Stimulated activated CD4-positive, alpha-beta T cell treated with anti-CD3 and anti-CD28 coated beads, Interleukin-15, amount 100 ng/mL, for 24 hours (primary cell): ENCODE results near the gene SHISAL2A.

ENCODE experiments used
- DNase-seq: peaks from one replicate; pipeline ENCODE4 v3.0.0-alpha.2; 2020

The SHISAL2A gene

DNA sequence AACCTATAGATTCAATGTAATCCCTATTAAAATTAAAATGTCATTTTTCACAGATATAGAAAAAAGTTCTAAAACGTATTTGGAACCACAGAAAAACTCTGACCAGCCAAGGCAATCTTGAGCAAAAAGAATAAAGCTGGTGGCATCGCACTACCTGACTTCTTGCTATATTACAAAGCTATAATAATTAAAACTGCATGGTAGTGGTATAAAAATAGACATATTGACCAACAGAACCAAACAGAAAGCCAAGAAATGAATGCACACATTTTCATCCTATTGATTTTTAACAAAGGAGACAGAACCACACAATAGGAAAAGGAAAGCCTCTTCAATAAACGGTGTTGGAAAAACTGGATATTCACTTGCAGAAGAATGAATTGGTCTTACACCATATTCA lies 9.2 kb upstream of the SHISAL2A start:
- DNase-seq = no peak

DNA sequence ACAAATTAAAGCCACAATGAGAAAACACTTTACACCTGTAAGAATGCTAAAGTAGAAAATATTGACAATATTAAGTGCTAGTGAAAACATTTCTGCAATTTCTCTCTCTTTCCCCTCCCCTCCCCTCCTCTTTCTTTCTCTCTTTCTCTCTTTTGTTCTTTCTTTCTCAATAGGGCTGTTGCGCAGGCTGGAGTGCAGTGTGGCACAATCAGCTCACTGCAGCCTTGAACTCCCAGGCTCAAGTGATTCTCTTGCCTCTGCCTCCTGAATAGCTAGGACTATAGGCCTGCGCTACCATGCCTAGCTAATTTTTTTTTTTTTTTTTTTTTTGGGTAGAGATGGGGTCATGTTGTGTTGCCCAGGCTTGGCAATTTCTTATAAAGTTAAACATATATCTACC lies 5.9 kb upstream of the SHISAL2A start:
- DNase-seq = no peak

DNA sequence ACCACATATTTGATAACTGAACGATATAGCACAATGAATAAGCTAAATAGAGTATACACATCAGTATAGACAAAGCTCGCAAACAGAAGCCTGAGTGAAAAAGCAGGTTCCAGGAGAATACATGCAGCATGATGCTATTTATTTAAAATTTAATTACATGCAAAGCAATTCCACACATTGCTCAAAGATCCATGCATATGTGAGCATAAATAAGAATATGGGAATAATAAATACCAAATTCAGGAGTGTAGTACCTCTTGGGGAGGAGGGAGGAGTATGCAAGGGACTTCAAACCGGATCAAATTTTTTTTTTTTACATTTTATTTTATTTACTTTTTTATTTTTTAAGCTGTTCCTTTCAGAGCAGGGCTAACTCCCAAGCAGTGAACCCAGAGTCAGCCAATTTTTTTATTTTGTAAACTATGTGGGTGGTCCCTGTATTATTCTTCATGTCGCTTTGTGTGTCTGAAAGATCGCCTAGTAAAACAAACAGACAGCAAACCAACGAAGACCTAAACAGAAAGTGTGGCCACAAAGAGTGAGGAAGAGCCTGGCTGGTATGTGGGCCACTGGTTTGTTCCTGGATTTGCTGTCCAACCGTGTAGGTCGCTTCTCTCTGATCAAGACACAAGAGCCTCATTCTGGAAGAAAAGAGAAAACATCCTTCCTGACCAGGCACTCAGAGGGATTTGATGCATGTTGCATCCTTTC lies 4.2 kb upstream of the SHISAL2A start:
- DNase-seq = no peak

DNA sequence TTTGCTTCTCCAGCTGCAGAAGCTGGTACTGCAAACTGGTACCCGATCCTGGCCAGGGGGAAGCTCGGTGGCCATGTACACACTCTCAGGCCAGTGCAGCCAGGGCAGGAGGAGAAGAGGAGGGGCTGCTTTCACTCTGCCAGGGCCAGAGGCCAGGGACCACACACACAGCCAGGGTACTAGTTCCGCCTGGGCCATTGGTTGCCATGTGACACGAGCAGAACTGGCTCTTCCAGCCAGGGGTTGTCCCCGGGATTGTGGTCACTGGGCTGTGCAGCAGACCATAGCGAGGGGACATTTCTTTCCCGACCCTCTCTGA lies 3.7 kb upstream of the SHISAL2A start:
- DNase-seq = no peak

DNA sequence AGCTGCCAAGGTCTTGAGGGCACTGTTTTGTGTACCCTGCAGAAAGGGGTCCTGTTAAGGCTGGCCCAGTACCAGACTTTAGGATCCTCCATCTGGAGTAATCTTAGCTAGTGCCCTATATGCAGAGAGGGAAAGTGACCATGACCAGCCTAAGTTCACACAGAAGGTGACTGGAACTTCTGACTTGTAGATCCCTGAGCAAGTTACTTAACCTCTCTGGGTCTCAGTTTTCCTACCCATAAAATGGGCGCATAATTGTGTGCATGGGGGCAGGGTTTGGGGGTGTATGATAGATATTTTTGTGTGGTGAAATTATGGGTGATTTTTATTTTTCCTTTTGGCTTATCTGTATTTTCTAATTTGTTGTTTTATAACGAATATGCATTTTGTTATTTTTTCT lies 3.3 kb upstream of the SHISAL2A start:
- DNase-seq = no peak

DNA sequence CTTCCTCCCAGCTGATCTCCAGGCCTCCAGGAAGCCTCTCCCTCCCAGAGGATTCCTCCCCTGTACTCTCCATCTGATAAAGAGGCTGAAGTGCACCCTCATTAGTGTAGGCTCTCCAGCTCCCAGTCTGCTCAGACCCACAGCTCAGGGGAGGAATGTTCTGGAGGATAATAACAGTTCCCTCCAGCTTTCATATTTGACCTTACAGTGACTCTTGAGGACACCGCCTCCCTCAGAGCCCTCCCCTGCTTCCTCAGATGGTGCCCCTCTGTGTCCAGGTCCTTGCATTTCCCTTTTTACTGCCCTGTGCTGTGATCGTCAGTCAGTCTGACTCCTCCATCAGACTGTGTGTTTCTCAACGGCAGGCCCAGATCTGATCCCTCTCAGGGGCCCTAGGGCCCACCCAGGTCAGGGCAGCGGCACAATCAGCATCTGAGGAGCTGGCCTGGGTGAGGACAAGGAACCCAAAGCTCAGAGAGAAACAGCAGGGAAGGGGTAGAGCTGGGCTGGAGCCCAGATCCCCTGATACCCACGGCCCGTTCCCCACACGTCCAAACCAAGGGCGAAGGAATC lies 1.1 kb upstream of the SHISAL2A start:
- DNase-seq = peak; percentile 9

DNA sequence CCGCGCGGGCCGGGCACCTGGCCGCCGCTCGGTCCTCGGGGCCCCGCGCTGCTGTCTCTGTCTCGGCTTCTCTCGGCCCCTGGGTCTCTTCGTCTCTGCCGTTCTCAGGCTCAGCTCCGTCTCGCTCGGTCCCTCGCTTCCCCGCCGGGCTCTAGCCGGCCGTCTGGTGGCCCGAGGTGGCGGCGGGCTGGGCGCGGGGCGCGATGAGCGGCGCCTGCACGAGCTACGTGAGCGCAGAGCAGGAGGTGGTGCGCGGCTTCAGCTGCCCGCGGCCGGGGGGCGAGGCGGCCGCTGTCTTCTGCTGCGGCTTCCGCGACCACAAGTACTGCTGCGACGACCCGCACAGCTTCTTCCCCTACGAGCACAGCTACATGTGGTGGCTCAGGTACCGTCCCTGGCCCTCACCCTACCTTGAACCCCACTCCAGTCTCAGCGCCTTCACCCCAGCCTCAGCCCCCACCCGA lies 355 bp downstream of the SHISAL2A start:
- peak; percentile 55 for DNase-seq

DNA sequence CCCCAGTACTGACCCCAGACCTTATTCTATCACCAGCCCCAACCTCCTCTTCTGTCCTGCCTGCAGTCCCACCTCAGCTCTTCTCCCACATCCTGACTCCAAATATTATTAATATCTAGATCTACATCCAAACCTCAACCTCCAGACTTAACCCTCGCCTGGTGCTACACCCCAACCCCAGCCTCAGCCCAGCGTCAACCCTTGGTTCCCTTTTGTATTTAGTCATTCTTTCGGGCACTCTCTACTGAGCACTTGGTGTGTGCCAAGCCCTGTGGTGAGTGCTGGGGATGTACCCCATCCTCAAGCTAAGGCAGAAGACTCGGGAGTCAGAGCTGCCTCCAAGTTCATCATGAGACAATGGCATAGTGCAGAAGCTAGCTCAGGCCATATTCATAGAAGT lies 1.1 kb downstream of the SHISAL2A start:
- DNase-seq = peak; percentile 39

DNA sequence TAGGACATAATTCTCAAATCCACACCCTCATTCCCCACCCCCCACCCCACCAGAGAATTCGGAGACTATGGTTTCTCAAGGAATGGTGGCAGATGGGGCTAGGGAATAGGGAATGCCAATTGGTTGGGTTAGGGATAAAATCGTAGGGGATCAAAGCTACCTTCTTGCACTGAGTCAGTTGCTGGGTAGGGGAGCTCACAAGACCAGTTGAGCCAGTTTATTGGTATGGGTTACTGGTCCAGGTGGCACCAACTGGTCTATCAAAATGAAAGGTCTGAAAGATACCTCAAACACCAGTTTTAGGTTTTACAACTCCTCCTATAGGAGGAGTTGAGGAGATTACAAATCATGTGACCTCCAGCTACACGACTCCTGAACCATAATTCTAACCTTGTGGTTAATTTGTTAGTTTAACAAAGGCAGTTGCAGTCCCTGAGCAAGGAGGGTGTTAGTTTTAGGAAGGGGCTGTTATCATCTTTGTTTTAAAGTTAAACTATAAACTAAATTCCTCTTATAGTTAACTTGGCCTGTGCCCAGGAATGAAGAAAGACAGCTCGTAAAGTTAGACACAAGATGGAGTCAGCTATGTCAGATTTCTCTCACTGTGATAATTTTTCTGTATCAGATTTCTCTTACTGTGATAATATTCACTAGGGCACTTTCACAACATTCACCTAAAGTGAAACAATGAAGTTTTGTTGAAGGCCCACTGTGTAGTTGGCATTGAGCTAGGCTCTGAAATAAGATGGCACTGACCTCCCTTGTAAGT lies 2.5 kb downstream of the SHISAL2A start:
- no peak for DNase-seq

DNA sequence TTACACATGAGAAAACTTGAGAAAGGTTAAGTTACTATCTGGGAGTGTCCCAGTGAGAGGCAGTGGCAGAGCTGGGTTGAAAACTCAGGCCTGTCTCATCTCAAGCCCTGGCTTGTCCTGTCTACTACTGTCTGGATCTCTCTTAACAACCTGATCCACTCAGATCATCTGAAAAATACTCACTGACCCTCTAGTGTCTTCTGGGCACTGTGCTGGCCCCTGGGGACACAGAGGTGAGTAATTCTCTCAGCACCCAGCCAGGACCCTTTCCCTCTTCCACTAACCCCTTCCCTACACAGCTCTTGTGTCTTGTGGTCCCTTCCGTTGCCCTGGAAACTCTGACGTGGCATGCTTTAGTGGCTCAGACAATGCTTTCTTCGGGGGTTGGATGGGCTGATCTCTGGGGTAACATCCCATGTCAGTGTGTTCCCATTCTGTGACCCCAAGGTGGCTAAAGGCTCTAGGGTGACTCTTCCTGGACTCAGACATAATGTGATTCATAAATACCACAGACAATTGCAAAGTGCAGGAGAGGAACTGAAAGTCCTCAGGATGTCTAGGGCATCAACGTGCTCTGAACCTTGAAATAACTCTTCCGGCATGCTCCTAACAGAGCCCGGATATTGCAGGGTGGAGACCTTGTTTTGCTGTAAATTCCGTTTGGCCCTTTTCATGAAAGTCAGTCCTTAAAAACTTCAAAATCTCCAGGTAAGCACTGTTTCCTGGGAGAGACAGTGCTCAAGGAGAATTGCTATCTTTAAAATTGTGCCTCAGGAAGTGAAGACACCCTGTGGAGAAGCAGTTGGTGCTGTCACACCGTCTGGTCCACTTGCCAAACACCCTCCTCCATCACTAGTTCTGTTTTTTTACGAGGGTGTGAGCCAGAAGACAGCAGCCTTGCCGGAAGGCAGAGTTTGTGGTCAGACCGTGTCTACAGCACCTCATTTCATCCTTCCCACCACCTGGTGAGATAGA lies 4.0 kb downstream of the SHISAL2A start:
- DNase-seq = peak; percentile 79

DNA sequence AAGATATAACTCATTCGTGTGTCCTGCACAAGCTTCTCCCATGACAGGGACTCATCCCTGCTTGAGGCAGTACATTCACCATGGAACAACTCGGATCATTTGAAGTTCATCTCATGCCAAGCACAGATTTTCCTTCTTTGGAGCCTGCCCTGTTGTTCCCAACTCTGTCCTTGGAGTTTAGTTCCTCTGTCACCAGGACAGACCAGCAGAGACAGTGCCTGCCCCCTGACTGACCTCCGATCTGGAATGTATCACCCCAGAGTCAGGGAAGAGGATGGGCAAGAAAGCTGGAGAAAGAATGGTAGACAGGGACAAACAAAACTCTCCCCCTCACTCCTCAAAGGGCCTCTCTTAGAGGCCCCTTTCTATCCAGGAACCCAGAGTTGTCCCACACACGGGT lies 5.0 kb downstream of the SHISAL2A start:
- DNase-seq = no peak

DNA sequence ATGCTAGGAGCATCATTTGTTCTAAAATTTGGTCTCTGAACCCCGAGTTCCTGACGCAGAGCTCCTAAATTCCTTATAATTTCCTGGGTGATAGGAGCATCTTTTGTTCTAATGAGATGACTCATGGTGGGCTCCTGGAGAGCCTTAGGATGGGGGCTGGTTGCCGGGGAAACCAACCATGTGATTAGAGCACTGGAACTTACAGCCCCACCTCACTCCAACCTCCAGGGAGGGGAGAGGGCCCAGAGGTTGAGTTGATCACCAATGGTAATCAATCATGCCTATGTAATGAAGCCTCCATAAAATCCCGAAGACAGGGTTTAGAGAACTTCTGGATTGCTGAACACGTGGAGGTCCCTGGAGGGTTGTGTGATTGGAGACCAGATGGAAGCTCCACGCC lies 7.7 kb downstream of the SHISAL2A start:
- DNase-seq = no peak

DNA sequence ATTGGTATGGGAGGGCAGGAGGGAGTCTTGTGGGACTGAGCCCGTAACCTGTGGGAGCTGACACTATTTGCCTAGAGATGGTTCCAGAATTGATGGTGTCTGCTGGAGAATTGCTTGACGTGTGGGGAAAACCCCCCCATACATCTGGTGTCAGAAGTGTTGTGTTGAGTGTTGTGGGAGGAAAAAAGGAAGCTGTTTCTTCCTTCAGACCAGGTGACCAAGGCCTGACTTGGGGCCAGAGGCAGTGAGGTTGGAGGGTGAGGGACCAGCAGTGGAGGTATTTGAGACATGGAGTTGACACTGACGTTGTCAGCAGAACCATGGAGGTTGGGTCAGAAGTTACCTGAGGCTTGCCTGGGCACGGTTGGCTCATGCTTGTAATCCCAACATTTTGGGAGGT lies 8.3 kb downstream of the SHISAL2A start:
- no peak for DNase-seq

DNA sequence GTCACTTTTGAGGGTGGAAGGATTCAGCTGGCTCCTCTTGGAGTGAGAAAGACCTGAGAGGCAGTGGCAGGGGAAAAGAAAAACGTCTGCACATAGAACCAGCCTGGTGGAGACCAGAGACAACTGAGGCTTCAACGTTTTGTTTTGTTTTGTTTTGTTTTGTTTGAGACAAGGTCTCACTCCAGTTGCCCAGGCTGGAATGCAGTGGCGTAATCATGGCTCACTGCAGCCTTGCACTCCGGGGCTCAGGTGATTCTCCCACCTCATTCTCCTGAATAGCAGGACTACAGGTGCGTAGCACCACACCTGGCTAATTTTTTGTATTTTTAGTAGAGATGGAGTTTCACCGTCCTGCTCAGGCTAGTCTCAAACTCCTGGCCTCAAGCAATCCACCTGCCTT lies 12.3 kb downstream of the SHISAL2A start:
- no peak for DNase-seq

DNA sequence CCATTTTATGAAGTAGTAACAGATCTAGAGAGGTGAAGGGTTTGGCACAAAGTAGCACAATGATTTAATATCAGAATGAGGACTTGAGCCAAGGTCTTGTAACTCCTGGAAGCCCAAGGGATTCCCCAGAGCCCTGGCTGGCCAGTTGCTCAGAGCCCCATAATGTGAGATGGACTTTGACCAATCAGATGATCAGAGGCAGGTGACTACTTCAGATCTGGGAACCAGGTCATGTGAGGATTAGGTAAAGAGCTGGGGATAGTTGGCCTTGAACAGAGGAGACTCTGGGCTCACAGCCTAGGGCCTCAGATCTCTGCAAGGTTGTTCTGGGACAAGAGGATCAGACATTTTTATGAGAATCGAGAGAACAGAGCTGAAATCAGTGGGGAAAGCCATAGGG lies 18.9 kb downstream of the SHISAL2A start:
- DNase-seq = no peak

DNA sequence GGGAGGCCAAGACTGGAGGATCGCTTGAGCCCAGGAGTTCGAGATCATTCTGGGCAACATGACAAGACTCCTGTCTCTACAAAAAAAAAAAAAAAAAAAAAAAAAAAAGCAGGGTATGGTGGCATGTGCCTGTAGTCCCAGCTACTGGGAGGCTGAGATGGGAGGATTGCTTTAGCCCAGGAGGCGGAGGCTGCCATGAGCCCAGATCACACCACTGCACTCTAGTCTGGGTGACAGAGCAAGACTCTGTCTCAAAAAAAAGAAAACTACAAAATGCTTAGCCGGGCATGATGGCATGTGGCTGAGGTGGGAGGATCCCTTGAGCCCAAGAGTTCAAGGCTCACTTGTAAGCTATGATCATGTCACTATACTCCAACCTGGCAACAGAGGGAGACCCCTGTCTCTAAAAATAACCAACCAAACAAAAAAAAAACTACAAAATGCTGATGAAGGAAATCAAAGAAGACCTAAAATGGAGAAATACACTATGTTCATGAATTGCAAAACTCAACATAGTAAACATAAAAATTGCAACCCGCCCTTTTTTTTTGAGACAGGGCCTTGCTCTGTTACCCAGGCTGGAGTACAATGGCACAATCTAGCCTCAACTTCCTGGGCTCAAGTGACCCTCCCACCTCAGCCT lies 20.4 kb downstream of the SHISAL2A start:
- no peak for DNase-seq

DNA sequence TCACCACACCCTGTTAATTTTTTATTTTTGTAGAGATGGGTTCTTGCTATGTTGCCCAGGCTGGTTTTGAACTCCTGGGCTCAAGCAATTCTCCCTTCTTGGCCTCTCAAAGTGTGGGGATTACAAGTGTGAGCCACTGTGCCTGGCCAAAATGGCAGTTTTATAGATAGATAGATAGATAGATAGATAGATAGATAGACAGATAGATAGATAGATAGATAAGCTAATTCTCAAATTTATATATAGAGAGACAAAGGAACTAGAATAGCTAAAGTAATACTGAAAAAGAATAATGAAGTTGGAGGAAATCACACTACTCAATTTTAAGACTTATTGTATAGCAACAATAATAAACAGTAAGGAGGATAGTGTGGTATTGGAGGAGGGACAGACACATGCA lies 21.1 kb downstream of the SHISAL2A start:
- no peak for DNase-seq

DNA sequence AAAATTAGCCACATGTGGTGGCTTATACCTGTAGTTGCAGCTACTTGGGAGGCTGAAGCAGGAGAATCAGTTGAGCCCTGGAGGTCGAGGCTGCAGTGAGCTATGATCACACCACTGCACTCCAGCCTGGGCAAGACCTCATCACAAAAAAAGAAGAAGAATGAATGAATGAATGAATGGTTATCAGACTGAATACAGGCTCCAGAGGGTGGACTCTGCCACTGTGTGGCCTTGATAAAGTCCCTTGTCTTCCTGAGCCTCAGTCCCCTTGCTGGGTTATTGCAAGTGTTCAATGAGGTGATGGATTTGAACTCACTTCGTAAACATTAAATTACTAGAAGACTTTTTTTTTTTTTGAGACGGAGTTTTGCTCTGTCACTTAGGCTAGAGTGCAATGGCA lies 24.7 kb downstream of the SHISAL2A start:
- no peak for DNase-seq

DNA sequence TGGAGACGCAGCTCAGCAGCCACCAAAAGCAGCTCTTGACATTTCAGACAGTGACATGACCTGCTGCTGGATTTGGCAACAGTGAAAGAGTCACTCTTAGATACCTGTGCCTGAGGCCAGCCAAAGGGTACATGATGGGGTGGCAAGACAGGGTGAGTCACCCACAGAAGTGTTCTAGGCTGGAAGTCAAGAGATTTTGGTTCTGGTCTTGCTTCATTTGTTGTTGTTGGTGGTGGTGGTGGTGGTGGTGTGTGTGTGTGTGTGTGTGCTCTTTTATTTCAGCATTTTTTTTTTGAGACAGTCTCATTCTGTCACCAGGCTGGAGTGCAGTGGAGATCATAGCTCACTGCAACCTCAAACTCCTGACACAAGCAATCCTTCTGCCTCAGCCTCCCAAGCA lies 25.8 kb downstream of the SHISAL2A start:
- DNase-seq = peak; percentile 49

DNA sequence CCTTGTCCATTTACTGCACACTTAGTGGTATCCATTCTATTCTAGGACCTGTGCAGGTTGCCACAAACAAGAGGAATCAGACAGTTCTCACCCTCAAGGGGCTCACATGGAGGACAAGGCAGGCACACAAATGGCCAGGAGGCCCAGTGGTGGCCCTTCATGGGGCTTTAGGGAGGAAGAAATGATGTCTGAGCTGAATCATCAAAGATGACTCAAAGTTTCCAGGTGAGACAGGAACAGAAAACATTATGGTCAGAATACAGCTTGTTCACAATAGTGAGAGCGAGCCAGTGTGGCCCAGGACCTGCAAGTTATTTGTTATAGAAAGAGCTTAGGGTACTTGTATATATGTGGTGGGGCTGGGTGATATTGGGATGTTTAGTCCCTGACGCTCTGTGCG lies 26.4 kb downstream of the SHISAL2A start:
- DNase-seq = peak; percentile 45

DNA sequence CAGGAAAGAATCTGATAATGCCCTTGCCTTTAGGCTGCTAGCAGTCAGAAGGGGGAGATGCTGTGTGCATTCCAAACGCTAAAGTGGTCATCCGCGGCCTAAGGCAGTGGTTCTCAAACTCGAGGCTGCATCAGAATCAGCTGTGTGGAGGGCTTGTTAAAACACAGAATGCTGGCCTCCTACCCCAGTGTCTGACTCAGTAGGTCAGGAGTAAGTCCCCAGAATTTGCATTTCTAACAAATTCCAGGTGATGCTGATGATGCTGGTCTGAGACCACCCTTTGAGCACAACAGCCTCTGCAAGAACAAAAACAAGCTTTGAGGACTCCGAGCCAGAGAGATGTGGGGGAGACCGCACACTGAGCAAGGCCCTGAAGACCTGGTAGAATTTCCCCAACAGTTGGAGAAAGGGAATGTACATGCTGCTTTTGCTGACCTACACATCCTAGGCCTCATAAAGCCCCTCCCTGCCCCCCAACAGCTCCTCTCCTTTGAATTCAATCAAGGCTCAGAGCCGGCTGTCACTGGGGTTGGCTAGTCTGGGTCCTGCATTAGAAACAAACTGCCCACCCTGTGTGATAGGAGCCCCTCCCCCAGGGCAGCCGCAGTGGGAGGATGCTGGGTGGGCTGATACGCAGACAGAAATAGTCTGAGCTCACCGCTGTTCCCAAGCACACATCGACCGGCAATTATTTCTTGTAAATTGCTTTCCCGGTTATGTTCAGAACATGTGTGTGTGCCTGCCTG lies 27.1 kb downstream of the SHISAL2A start:
- DNase-seq = no peak

DNA sequence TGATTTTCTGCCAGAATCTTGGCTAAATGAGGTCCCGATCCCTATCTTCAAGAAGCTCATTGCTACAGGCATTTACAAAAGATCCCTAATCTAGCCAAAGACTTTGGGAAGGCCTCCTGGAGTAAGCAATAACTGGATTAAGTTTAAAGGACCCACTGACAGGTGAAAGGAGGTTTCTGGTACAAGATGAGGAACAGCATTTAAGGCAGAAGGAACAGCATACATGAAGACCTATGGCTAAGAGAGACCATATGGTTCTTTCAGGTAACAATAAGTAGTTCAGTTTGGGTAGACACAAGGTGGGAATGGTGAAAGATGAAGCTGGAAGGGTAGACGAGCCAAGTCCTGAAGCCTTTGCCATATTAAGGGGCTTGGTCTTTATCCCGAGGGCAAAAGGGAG lies 27.8 kb downstream of the SHISAL2A start:
- no peak for DNase-seq
